ELR (cell line): Measurements from ENCODE around the gene PMFBP1.
A peak's percentile ranks its signal among the peaks of the same experiment; 100 is the strongest.

ENCODE experiments used
- DNase-seq: peaks from one replicate; pipeline ENCODE4 v3.0.0-alpha.2; 2015; ENCODE audit warnings: low read depth

PMFBP1 gene

DNA sequence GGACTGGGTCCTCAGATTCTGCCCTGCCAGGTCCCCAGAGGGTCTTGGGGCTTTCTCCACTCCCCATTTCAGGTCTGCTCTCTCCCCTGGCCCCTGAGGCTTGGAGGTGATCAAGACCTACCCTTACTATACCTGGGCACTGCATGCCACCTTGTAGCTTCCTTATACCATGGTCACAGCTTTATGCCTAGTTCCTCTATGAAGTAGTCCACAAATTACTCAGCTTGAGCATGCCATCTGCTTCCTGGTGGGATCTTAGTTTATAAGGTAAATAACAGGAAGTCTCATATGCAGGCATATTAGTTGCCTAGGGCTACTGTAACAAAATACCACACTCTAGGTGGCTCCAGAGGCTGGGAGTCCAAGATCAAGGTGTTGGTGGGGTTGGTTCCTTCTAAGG lies 11.0 kb upstream of the PMFBP1 start:
- no peak for DNase-seq

DNA sequence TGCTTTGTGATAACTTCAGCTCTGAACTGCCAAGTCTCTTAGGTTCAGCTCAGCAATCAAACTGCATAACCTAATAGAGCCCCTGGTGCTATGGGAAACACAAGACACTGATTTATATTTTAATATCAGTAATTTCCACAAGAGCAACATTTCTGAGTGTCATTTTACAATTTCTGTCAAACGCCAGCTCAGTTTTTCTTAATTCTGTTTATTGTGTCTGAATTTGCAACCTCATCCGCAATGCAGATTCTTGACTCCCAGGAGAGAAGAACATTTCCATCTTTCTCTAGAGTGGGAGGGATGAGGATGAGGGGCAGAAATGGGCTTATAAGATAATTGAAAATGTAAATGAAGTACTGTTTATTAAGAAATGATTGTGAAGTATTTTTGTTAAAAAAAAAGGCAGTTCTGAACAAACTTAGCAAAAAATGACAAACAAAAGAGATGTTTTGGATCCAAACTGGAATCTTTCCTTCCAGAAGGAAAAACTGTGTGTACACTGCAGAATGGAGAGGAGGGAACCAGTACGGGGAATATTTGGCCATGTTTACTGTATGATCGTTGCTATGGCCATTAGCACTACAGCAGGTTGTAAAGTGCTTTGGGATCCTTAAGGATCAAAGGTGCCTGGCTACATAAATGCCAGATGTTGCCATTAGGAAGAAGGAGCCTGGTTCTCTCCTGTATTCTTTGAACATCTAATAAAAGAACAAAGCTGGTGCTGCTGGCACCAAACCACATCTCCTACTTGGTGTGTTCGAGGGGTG lies 7.4 kb upstream of the PMFBP1 start:
- no peak for DNase-seq

DNA sequence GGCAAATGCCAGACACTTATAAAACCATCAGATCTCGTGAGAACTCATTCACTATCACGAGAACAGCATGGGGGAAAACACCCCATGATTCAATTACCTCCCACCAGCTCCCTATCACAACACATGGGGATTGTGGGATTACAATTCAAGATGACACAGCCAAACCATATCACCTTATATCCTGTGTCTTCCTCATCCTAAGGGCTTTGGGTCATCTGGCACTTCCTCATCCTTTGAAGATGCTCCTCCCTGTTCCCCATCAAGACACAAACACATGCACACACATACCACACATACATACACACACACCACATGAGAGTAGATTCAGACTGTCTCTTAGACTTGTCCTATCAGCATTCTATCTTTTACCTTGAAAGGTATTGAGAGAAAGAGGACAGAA lies 2.8 kb upstream of the PMFBP1 start:
- no peak for DNase-seq

DNA sequence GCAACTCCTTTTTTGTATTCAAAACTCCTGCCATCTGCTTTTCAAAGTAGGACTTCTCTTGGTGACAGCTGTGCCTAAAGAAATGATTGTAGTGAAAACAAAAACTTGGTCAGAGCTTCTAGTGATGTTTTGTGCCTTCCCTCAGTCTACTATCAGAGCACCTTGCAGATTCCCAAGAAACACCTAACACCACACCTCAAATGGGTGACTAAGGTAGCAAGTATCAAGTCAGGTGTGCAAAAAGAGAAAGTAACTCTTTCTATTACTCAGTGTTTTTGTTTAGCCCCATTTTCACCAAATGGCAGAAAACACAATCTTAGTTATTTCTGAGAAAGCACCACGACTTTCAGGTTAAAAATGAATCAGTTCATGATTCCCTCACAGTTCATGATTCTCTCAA lies 2.0 kb upstream of the PMFBP1 start:
- DNase-seq, result no peak

DNA sequence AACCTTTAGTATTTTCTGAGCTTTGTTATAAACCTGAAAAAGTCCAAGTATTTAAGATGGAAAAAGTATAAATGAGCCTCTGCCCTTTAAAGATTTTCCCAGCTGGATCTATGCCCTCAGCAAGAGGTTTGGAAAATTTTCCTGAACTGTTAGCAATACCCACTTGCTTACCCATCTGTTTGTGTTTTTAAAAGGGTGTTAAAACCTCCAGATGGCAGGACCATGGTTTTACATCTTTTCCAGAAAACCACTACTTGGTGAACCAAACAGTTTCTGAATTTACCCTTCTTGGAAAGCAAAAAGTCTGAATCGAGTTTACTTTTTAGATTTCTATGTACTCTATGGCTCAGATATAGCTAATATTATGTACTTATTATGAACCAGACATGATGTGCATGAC lies 719 bp downstream of the PMFBP1 start:
- DNase-seq, result no peak

DNA sequence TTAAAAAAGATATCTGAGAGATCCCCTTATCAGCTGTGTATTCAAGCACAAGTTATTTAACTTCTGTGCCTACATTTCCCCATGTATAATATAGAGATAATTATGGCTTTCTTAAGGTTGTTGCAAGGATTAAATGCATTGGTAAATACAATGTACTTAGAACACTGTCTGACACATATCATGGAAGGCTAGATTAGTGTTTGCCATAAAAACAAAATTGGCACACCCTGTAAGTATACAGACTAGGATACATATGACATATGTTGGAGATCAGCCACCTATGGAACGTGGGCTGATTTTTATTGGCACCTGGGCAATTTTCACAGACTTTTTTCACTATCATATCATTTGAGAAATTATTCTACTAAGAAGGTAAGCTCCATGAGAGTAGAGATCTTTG lies 2.2 kb downstream of the PMFBP1 start:
- no peak for DNase-seq

DNA sequence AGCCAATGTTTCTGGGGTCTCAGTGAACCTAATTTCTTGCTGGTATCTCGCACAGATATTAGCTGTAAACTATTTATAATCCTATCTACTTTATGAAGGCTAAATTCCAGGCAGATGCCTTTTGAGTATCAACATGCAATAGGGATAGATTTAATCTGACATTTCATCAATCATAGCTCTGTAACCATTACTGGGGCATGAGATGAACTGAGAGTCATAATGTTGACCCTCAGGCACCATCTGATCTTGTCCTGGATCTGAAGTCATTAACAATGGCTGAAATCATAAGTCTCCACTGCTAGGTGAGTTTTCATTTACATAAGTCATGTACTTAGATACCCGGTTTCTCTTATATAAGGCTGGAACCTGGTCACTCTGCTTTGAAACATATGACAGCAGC lies 3.6 kb downstream of the PMFBP1 start:
- DNase-seq, result no peak

DNA sequence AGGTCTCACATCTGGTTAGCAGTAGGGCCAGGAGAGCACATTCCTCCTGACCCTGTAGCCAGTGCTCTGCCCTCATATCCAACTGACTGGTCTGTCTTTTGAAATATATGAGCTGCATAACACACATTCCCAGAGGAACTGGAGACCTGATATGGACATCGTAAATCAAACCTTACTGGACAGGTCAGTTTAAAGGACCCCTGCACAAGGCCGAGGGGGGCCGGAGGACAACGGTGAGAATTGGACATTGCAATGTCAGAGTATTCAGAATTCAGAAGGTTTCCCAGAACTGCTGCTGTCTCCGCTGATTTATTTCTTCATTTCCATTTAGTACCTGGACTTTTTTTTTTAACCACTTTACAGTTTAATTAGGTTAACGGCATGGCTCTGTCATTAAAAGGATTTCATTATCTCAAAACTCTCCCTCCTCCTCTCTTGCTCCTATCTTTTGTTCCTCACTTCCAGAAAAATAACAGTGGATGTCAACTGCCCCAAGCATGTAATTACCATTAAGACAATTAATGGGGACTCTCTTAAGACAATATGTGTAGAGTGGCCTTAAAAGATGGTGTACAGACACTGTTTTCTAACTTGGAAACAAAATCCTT lies 4.9 kb downstream of the PMFBP1 start:
- DNase-seq, result no peak

DNA sequence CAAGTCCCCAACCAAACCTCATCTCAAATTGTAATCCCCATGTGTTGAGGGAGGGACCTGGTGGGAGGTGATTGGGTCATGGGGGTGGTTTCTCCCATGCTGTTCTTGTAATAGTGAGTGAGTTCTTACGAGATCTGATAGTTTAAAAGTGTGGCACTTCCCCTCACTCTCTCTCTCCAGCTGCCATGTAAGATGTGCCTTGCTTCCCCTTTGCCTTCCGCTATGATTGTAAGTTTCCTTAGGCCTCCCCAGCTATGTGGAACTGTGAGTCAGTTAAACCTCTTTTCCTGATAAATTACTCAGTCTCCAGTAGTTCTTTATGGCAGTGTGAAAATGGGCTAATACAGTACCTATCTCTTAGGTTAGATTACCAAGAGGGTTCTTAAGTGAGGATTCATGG lies 5.8 kb downstream of the PMFBP1 start:
- no peak for DNase-seq

DNA sequence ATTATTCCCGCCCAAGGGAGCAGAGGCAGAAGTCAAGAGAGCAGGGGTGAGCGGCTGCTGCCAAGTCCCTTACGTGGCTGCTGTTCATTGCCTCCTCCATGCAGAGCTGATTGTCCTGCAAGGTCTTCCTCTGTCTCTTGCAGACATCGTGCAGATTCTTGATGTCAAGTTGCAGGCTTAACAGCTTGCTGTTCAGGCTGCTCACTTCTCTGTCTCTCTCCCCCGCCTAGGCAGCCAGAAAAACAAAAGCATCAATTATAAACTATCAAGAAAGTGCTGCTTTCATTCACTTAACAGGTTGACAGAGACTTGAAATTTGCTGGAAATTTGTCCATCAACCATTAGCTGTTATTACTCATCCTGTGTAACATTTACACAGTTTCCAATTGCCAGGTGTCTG lies 7.3 kb downstream of the PMFBP1 start:
- DNase-seq, result no peak

DNA sequence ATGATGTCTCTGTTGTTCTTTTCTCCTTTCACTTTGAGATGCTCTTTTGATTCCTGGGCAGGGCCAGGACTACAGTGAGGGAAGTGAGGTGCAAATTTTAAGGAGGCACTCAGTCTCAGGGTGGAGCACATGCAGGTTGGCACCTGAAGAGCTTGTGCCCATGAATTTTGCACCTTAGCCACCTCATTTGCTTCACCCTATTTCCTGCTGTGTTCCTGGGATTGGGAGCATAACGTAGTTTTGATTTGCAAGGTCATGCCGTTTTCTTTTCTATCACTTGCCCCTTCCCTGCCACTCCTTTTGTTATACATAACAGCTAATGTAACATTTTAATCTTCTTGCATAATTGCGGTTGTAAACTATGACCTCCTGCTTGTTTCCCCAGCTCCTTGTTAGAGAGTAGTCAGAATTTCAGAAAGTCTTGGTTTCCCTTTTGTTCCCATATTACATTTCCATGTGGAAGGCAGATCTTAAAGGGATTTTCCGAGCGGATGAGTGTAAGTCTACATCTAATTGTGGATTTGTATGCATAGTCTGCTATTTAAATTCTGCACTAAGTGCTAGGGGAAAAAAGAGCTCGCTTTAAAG lies 9.8 kb downstream of the PMFBP1 start:
- no peak for DNase-seq

DNA sequence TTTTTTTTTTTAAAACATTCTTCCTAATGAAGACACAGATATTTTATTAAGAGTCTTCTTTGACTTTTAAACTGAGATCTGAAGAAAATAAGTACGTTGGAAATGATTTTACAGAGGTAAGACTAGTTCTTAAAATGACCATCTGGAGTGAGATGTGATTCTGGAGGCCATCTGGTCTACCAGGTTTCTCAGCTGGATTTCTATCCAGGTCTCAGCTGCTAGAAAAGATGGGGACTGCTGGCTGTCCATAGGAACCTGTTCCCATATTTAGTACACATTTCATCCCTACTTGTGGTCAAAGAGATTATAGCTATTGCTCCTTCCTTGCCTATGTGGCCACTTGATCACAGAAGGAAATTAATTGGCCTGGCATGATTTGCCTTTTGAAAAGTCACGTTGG lies 12.2 kb downstream of the PMFBP1 start:
- DNase-seq, result no peak

DNA sequence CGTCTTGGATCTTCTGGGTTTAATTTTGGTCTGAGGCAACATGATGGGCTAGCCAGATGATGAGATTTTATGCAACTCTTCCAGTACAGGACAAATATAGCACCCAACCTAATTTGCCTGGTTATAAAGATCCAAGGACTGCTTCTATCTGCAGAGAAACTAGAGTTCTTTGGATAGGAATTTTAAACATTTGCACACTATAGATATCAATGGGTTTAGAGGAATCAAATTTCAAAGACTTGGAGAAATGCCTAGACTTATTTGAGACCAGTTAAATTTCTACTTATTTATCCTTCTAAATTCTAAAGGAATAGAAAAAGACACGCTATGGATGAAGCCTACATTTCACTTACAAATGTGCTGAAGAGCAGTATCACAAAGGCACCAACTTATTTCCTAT lies 12.6 kb downstream of the PMFBP1 start:
- no peak for DNase-seq

DNA sequence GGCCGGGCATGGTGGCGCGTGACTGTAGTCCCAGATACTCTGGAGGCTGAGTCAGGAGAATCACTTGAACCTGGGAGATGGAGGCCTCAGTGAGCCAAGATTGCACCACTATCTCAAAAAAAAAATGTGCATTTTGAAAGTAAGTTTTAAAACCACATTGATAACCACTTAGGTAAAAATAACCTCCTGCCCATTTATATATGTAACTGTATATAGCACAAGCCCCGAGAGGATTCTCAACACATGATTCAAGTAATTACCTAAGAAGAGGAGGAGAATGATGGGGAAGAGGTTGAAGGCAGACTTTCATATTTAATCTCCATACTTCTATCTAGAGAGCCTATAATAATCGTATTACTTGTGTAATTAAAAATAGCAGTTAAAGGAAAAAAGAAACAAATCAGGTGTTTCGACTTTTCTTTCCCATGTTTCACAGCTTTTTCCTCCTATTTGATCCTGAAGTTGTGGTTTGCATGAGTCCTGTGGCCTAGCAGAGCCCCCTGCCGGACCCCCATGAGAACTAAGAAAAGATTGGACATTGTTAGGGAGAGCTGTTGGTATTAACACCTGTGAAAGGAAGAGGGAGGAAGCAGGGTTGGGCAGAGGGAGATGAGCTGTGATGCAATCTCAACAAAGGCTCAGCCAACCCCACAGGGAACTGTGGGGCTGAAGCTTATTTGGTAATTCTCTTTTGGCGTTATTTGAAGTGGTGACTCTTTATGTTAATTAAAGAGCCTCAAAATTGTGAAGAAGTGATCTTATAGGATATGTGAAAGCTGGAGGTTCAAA lies 22.1 kb downstream of the PMFBP1 start:
- peak; percentile 12 for DNase-seq

DNA sequence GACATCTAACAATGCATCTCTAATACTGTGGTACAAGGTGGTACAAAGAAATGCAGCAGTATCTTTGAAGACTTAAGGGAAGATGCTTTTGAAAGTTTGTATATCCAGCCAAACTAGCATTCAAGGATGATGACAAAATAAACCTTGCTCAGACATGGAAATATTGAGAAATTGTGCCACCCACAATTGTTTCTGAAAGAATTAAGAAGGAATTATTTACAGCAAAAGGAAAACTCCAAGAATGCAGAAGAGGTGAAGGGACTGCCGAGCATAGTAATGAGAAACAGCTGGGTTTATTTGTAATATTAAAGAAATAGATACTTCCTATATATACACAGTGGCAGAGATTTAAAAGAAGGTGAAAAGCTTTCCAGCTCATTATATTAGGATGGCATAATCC lies 29.5 kb downstream of the PMFBP1 start:
- DNase-seq, result no peak

DNA sequence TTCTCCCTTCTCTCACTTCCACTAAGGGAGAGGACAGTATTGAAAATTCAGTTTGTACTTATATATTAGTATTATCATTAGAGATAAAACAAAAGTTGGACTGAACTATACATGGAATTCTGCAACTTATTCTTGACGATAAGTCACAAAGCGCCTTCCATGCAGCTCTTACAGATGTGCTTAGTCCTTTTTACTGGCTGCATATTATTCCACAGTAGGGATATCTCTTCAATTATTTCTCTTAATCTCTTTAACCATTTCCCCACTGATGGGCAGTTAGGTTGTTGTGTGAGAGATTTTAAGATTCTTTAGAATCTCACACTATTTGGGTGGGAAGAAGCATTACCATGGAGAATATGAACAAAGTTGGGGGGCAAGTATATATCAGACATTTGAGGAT lies 32.0 kb downstream of the PMFBP1 start:
- no peak for DNase-seq

DNA sequence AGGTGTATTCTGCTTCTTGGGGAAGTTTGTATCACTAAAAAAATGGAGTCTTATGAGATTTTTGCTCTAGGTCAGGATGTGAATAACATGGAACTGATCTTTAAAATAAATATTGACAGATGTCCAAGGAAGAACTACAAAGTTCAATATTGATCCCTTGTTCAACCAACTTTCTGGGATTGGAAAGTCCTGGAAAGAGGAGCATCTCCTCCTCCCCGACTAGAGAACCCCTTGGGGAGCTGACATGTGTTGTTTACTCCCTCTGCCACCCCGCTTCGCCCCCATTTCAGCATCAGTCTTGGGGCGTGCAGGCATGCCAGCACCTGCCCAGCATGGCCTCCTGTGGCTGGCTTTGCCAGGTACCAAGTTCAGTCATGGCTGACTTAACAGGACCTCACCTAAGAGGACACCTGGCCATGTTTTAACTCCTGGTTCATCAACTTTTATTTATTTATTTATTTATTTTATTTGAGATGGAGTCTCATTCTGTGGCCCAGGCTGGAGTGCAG lies 33.8 kb downstream of the PMFBP1 start:
- DNase-seq, result no peak

DNA sequence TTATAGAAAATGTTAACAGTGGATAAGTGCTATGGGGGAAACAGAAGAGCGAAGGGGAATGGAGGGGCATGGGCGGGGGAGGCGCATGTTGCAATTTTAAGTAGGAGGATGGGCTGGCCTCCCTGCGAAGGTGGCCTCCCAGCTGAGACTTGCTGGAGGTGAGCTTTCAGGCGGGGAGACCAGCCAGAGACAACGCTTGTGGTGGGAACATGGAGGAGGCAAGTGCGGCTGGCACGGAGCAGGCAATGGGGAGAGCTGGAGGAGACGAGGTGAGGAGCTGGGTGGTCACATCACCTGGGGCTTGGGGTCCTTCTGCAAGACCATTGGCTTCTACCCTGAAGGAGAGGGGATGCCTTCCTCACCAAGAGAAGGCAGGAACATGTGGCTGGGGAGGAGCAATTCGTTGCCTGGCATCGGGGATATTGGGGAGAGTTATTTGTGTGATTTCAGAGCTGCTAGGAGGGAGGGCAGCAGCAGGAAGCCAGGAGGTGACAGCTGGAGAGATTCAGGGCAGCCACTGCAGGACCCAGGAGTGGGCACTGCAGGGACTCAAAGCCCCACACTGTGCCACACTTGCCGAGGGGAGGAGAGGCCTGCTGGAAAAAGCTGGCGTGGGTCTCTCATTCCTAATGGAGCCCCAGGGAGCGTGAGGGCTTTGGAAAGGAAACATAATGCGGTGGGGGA lies 34.4 kb downstream of the PMFBP1 start:
- DNase-seq, result no peak

DNA sequence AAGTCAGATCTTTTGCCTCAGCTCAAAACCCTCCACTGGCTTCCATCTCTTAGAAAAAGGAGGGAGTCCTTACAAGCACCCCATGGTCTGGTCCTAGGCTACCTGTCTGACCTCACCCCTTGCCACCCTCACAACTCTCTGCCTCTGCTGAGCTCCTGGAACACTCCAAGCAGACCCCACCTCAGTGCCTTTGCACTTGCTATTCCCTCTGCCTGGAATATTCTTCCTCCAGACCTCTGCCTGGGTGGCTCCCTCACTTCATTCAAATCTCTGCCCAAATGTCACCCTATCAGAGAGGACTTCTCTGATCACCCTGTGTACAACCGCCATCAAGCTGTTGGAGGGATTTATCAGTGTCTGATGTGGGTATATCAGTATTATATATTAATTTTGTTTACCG lies 37.4 kb downstream of the PMFBP1 start:
- no peak for DNase-seq

DNA sequence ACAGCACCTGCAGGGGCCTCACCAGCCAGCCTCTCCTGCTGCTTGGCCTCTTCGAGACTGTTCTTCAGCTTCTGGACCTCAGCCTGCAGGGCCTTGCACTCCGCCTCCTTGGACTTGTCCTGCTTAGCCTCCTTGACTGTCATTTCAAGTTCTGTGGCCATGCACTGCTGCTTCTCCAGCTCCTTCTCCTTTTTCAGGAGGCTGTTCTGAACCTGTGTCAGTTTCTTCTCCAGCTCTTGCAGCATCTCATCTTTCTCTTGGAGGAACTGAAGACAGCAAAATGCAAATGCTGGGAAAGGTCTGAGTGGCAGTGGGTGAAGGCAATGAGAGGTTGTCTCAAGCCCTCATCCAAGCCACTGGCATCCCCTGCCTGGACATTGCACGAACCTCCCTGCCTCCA lies 39.2 kb downstream of the PMFBP1 start:
- DNase-seq, result no peak

DNA sequence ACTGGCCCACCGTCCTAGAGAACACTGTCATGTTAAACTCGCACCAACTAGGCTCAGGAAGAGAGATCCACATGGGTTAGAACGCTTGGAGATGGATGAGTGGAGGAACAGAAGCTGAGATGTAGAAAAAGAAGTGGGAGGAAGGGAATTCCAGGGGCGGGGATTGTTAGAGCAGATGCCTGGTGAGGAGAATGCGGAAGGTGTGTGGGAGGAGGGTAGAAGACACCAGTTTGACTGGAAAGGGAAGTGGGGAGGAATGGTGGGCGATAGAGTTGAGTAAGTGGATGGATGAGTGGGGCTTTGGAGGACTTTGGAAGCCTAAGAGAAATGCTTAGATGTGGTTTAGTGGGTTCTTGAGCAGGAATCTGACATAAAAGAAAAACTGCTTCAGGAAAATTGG lies 40.9 kb downstream of the PMFBP1 start:
- DNase-seq, result no peak

DNA sequence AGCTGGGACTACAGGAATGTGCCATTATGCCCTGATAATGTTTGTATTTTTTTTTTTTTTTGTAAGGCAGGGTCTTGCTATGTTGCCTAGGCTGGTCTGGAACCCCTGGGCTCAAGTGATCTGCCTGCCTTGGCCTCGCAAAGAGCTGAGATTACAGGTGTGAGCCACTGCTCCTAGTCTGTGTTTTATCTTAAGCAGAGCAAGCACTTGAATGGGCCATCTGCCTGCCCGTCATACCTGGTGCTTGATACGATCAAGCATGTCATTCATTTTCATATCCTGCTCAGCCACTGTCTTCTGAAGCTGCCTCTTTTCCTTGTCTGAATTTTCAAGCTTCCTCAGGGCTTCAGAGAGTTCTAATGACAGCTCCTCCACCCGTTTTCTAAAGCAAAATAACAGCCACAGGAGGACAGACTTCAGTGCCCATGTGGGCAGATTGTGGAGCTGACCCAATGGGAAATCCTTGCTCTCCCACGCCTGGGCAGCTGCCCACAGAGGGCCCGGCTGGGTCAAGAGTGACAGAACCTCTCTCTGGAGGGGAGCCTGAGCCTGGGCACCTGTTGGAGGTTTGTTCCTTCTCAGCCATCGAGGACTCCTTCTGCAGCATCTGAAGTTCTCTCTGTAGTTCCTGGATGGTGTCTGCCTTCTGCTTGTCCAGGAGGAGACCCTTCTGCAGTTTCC lies 41.8 kb downstream of the PMFBP1 start:
- no peak for DNase-seq
